NCI-H1092 treated with DMSO at 0.1 percent for 48 hours (cell line): ENCODE results near the gene SERINC3.
"Not testable (repeated sequence)": the region's sequence is repeated elsewhere in the genome, so short reads cannot be mapped to it uniquely, and the experiment has no call there.

Experiments
- DNase-seq: peaks from one replicate; lab custom pipeline; 2025; lab: John Stamatoyannopoulos, UW

Gene SERINC3

GRCh38 chr20:44491635-44492395 lies 30.1 kb downstream of the SERINC3 start:
- DNase-seq, result no peak

- DNase-seq, result no peak
These were observed 31.9 kb downstream of the SERINC3 start for GRCh38 chr20:44489931-44490330.

- DNase-seq, result no peak
These were observed 32.6 kb downstream of the SERINC3 start for GRCh38 chr20:44489223-44489622.

GRCh38 chr20:44488551-44488950 lies 33.3 kb downstream of the SERINC3 start:
- no peak for DNase-seq

GRCh38 chr20:44485830-44486198 lies 36.1 kb downstream of the SERINC3 start:
- DNase-seq, result no peak

- no peak for DNase-seq
These were observed 36.6 kb downstream of the SERINC3 start for GRCh38 chr20:44485078-44485829.

- DNase-seq, result no peak
These were observed 38.8 kb downstream of the SERINC3 start for GRCh38 chr20:44483112-44483511.

- DNase-seq, result no peak
These were observed 40.0 kb downstream of the SERINC3 start for GRCh38 chr20:44481719-44482416.

GRCh38 chr20:44480097-44480496 lies 41.8 kb downstream of the SERINC3 start:
- no peak for DNase-seq

- DNase-seq, result no peak
These were observed 42.2 kb downstream of the SERINC3 start for GRCh38 chr20:44479643-44480042.

- DNase-seq, result no peak
These were observed 43.7 kb downstream of the SERINC3 start for GRCh38 chr20:44478206-44478605.

GRCh38 chr20:44477151-44477550 lies 44.7 kb downstream of the SERINC3 start:
- no peak for DNase-seq

- peak; percentile 88 for DNase-seq
These were observed 45.9 kb downstream of the SERINC3 start, which contains the start of gene TTPAL for GRCh38 chr20:44475694-44476560. Gene TTPAL, plus strand, starts transcription at chr20:44475874. Its CDS starts 4,126 bp downstream, at chr20:44480000.

- no peak for DNase-seq
These were observed 46.5 kb downstream of the SERINC3 start for GRCh38 chr20:44475372-44475693.

GRCh38 chr20:44472283-44472682 lies 49.6 kb downstream of the SERINC3 start:
- not testable (repeated sequence) for DNase-seq

- no peak for DNase-seq
These were observed 50.4 kb downstream of the SERINC3 start for GRCh38 chr20:44471481-44471882.

GRCh38 chr20:44470327-44470726 lies 51.5 kb downstream of the SERINC3 start:
- no peak for DNase-seq

- DNase-seq, result no peak
These were observed 53.7 kb downstream of the SERINC3 start for GRCh38 chr20:44468044-44468782.

- no peak for DNase-seq
These were observed 54.5 kb downstream of the SERINC3 start for GRCh38 chr20:44467289-44467883.

GRCh38 chr20:44465001-44465560 lies 56.8 kb downstream of the SERINC3 start:
- no peak for DNase-seq
